GM21360 (cell line): ENCODE results near the gene ALPK1.

Experiments
- ATAC-seq: cut with Tn5 transposase; IDR thresholded peaks from one replicate; pipeline ENCODE4 v1.9.1; 2021; ENCODE audit warnings: mild to moderate bottlenecking, moderate library complexity; ENCODE audit not compliant: unreplicated experiment

Gene ALPK1

DNA sequence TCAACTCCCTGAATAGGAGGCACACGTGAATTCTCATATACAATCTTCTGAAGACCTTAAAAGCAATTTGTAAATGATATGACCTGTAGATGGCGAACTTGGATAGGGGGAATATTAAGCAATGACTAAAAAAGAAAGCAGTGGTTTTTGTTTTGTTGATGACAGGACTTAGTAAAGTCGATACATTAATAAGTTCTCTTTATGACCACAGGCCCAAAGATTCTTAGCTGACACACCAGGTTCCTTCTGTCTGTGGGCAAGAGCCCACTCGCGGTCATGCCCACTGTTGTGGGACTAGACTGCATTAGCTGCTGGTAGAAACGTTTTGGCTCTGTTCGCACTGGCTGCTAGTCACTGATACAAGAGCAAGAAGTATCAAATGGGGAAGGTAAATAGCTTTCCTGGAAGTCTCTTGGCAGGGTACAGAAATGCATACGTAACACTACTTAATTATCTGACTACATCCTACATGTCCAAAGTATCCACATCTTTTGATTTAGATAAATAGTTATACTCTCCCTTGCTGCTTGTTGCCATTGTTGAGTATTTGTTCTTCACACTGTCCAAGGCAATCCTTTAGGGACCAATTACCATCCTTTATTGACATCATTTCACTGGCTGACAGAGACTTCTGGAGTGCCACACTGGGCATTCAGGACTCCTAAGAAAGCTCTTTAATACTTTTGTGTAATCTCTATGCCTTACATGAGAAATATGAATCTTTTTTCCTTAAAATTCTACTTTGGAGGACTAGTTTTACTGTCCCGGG lies 31.0 kb downstream of the ALPK1 start:
- peak; percentile 74 for ATAC-seq

DNA sequence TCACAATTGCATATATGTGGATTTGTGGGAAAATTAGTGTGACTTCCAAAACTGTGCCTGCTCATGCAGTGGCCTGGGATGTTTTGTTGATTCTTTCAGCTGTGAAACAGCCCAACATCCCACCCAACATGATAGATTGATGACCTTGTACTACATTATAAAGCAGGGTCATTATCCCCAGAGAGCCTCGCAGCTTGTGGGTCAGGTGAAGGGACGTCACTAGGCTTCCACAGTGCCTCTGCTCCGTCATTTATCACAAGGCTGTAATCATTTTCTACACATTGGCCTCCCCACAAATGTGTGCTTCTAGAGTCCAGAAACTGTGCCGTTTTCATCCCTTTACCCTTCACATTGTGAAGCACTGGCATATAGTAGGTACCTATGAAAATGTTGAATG lies 31.6 kb downstream of the ALPK1 start:
- ATAC-seq: no peak

DNA sequence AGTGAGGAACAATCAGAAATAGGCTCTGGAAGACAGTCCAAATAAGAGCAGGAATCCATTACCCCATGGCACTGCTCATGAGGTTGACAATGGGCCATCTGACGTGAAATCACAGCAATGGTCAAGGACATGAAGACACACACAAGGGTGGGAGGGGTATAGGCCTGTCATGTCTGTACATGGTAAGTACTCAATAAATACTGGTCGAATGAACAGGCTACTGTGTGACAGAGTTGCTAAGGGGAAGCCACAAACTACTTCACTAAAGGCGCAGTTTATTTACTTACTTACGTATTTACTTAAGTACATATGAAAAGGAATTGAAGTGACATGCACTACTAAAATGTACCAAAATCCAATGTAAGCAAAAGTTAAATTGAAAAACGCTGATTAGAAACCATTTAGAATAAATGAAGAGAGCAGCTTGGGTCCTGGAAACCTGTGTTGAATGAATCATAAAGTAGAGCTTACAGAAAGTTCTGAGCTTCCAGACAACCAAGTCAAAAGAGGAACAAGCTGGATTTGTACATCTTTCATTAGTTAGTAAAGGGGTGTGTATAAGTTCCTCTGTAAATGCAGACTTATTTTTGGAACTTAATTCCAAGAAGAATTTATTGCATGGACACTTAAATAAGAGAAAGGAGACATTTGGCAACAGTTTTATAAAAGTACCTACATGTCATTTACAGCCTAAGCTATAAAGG lies 32.7 kb downstream of the ALPK1 start:
- no peak for ATAC-seq

DNA sequence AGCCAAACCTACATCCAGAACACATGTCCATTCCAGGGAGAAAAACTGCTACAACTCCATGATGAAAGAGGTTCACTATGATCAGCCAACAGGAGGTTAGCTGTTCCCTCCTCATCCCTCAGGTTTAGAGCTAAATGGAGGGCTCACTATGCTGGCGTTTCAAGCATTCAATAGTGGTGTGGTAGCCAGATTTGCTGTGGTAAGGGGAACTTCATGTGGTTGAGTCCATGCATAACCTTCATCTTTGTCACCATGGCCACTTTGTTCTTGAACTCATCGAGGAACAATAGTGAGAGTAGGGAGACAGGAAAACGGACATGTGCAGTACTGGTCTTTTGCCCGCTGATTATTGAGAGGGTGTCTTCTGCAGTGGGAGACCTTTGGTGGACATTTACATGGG lies 33.8 kb downstream of the ALPK1 start:
- ATAC-seq: no peak

DNA sequence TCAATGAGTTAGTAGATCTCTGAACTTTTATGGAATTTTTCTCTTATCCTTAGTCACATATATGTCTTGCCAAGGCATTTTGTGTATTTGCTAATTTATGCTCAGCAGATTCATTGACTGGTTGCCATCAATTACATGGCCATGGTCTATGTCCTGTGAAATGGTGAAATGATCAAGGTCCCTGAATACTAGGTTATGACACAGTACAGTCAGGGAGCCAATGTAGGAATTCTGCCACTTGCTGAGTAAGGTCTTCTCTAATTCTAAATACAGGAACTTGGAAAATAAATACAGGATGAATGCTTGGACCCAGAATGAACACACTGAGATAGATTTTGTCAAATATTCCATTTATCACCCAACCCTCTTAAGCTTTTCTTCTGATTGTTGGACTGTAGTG lies 35.2 kb downstream of the ALPK1 start:
- no peak for ATAC-seq

DNA sequence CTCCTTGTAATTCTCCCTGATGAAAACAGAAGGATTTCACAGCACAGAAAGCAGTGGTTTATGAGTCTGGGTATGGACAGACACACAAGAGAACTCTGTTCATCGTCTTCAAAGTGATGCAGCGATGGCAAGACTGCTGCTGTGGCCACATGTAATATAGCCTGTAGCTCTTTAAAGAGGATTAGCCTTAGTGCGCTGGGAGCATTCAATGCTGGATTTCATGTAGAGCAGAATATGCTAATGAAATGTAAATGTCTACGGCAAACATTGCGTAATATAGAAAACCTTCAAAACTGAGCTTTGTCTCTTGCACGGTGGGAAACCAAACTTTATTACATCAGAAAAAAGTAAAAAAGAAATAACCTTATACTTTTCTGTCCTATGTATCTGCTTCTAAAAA lies 42.9 kb downstream of the ALPK1 start:
- ATAC-seq: no peak

DNA sequence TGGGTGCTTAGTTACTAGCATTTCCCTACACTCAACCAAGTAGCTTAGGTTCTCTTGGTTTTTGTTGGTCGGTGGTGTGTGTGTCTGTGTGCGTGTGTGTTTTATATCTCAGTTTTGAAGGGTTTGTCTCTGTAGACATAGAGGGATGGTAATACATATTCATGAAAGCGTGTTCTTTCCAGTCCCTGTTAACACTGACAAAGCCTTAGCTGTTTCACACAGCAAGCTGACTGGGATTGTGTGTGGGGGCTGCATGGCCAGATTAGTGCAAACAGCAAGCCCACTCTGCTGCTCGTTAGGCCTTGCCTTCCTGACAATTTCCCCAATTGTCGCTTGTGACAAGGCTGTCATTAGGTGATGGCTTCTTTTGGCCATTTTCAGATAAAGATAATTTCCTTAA lies 43.9 kb downstream of the ALPK1 start:
- ATAC-seq: no peak

DNA sequence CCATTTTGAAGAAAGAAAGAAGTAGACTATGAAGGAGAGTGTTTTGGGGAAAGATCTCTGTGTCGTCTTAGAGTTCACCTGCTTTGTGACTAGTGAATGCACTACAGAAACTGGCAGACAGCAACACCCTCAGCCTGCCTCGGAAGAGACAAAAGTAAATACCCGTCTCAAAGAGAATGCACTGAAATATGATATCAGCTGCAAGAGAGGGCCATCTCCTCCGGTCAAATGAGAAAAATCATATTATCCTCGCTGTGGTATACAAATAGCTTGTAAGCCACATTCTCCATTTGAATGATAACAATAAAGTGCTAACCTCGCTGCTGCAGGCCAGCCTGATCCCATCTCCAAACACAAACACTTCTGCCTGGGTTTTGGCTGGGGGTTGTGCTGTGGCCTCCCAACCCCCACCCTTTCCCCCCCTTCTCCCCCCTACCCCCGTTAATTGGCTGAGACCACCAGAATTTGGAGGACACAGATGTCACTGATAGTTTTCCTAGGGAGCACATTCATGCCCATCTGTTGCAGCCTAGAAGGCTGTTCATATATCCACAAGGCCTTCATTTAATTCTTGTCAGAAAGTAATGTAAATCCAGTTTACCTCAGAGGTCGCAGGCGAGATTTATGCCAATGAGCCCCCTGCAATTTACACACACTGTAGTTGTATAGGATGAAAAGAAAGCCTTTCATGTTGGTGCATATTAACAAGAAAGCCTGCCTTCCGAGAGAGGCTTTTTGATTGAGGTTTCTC lies 46.3 kb downstream of the ALPK1 start:
- no peak for ATAC-seq

DNA sequence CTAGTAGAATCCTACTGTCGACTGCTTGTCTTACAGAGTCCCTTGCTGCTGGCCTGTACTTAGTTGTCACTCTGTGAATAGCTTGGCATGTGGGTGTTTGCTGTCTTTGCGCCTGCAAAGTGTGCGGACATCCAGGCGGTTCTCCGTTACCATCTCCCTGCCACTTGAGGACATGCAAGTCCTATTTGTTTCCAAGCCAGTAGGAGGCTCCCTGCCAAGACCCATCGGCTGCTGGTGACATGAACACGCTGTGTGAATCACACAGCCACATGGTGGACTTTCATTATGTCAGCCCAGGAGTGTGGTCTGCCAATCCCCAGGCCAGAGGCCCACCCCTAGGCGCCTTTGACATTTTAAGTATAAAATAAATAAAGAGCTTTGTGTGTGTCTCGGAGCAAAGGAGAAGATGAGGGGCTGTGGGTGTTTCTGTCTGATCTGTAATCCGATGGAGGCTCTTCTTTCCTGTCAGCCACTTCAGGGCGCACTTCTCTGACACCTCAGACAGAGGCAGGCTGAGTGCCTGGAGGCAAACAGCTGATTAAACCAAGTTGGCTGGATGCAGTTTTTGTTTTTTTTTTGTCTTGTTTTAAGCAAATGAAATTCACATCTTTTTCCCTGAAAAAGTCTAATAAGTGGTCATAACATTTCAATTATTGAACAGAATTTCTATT lies 51.5 kb downstream of the ALPK1 start:
- ATAC-seq: no peak

DNA sequence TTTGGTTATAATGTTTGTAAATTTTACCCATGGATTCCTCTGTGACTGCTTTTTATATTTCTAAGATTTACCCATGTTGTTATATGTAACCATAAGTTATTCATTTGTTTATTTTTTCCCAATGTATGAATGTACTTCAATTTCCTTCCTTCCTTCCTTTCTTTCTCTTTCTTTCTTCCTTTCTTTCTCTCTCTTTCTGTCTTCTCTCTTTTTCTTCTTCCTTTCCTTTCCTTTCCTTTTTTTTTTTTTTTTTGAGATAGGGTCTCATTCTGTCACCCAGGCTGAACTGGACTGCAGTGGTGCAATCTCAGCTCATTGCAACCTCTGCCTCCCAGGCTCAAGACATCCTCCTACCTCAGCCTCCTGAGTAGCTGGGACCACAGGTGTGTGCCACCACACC lies 55.6 kb downstream of the ALPK1 start:
- no peak for ATAC-seq

DNA sequence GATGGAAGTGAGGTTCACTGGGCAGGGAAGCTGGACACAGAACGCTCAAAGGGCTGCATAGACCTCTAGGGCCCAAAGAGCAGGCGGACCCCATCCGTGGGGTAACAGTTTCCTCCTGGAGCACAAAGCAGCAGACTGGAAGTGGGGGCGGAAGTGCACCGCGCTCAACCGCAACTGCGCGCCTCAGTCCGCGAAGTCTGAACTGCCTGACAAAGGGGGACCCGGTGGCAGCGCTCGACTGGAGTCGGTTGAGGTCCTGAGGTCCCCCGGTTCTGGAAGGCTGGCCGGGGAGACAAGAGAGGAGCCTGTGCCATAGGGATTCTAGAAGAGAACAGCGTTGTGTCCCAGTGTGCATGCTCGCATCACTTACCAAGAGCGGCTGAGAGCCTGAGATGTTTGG lies 58.5 kb downstream of the ALPK1 start:
- no peak for ATAC-seq

DNA sequence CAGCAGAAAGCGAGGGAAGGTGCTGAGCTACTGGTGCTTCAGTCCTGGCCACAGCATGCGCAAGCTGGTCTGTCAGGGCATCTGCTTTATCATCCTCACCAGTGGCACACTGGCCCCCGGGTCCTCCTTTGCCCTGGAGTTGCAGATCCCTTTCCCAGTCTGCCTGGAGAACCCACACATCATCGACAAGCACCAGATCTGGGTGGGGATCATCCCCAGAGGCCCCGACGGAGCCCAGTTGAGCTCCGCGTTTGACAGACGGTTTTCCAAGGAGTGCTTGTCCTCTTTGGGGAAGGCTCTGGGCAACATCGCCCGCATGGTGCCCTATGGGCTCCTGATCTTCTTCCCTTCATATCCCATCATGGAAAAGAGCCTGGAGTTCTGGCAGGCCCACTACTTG lies 60.3 kb downstream of the ALPK1 start:
- ATAC-seq: no peak

DNA sequence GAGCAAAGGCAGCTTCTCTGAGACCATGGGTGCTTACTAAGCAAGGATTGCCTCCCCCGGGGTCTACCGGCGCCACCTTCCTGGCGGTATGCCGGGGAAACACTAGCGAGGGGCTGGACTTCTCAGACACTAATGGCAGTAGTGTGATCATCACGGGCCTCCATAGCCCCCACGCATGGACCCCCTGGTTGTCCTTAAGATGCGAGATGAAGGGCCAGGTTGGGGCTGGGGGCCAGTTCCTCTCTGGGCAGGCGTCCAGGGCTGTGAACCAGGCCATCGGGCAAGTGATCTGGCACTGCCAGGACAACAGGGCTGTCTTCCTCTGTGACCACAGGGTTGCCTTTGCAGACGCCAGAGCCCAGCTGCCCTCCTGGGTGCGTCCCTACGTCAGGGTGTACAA lies 60.7 kb downstream of the ALPK1 start:
- no peak for ATAC-seq

DNA sequence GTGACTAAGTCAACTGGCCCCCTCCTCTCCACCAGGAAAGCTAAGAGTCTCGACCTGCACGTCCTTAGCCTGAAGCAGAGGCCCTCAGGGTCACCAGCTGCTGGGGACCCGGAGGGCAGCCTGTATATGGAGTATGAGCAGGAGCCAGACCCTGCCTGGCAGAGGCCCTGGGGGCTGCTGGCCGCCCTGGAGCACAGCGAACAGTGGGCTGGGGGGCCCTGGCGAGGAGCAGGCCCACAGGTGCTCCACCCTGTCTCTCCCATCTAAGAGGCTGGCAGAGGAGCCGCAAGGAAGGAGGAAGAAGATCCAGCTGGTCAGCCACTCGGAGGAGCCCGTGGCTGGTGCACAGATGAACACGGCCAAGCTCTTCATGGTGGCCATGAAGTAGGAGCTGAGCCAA lies 61.2 kb downstream of the ALPK1 start:
- no peak for ATAC-seq

DNA sequence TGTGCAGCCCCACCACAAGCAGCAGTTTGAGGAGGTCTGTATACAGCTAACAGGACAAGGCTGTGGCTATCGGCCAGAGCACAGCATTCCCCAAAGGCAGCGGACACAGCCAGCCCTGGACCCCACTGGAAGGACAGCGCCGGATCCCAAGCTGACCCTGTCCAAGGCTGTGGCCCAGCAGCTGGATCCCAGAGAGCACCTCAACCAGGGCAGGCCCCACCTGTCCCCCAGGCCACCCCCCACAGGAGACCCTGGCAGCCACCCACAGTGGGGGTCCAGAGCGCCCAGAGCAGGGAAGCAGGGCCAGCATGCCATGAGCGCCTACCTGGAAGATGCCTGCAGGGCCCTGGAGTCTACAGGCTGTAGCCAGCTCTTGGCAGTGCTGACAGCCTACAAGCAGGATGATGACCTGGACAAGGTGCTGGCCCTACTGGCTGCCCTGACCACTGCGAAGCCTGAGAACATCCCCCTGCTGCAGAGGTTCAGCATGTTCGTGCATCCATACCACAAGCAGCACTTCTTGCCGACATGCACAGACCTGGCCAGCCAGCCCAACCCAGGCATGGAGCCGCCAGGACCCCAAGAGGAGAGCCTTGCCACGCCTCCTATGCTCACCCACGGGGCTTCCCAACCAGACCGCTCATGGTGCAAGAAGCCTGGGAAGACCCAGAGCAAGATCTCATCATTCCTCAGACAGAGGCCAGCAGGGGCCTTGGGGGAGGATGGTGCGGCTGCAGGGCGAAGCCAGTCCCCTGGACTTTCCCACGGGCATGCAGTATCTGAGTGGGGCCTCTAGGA lies 62.0 kb downstream of the ALPK1 start:
- ATAC-seq: no peak

DNA sequence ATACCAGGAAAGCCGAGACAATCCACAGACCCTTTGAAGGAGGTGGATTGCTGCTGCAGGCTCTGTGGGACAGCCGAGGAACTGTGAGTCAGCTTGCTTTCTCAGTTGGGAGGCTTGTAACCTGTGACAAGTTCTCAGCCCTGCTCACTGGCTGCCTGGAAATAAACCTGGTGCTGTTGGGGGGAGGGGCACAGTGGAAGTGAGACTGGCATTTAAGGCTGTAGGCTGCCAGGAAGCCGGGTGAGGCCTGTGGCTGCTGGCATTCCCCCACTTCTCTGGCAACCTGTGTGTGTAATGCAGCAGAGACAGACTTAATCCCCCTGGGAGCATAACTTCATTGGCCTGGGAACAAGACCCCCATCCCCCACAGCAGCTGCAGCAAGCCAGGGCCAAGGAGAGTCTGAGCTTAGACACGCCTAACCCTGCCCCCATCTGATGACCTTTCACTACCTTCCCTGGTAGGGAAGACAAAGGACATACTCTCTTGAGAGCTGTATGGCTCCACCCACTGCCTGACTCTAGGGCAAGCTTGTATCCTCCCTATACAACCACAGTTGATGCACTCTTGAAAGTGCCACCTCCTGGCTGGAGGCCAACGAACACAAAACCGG lies 64.1 kb downstream of the ALPK1 start:
- ATAC-seq: no peak

DNA sequence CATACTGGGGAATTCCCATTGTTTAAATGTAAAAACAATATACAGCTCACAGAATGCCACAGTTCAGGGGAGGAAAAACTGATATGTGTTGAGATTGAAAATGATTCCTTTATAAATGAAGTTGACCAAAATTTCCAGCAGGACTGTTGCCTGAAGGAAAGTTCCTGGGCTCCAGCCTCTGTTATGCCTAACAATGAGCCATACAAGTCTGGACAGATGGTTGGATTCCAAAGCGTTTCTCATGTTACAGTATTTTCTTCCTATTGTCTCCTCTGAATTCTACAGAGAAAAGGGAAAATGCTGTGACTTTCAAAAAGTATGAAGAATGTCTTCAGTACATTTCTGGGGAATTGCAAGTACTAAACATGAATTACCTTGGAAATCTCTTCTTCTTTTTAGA lies 73.3 kb downstream of the ALPK1 start:
- ATAC-seq: no peak

DNA sequence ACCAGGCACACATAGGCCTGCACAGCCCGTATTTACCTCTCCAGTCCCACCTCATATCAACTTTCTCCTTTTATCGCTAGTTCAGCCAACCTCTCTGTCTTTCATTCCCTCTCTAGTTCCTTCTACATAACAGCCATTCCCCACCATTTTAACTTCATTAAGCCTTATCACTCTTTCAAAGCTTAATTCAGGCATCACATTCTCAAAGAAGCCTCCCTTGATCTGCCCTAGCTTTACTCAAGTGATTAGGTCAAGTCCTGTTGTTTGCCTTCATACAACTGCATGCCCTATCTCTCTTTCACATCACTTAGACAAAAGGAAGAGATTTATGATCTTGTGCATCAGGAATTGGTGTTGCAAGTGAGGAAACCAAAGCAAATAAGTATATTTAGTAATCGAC lies 74.2 kb downstream of the ALPK1 start:
- no peak for ATAC-seq

DNA sequence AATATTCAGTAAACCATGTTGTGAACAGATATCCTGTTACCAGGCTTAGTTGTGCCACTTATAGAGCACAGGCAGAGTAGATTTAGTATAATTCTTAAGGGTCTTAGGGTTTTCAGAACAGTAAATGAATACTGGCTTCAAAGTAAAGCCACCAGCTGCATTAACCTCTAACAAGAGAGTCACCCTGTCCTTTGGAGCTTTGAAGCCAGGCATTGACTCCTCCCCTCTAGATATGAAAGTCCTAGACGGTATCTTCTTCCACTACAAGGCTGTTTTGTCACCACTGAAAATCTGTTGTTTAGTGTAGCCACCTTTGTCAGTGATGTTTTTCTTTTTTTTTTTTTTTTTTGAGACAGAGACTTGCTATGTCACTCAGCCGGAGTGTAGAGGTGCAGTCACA lies 77.7 kb downstream of the ALPK1 start:
- ATAC-seq: no peak

DNA sequence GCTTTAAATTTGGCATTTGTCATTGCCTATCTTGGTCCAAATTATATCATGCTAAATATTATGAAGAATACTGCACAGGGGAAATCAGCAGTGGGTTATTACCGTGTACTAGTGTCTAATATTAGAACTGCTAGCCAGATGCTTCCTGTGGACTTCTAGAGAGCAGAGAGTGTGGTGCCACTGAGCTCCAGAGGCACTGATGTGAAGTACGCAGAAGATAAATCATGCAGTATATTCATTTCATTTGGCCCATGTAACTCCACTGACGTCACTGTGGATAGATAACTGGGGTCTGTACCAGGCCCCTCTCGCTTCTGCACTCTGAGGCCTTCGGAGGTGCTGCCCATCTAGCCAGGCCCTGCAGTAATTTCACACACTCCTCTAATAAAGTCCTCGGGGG lies 80.0 kb downstream of the ALPK1 start:
- no peak for ATAC-seq
